Stimulated activated CD4-positive, alpha-beta T cell treated with anti-CD3 and anti-CD28 coated beads, Interleukin-4, amount 100 ng/mL, for 48 hours (primary cell): ENCODE results near the gene DNAJC1.
A peak's percentile ranks its signal among the peaks of the same experiment; 100 is the strongest.
"Not testable (repeated sequence)": the region's sequence is repeated elsewhere in the genome, so short reads cannot be mapped to it uniquely, and the experiment has no call there.

Source experiments
- DNase-seq, 2 donors: peaks; one replicate each; pipeline ENCODE4 v3.0.0-alpha.2; 2020; ENCODE audit warnings: low read depth in 2 of 2

Gene DNAJC1

GRCh38 chr10:21726601-21727225, 276.8 kb downstream of the DNAJC1 start:
- no peak for DNase-seq

GRCh38 chr10:21724687-21725367, 278.7 kb downstream of the DNAJC1 start:
- peak in 1 of 2 donors; percentile 23 for DNase-seq

GRCh38 chr10:21724020-21724589, 279.4 kb downstream of the DNAJC1 start:
- DNase-seq = no peak

GRCh38 chr10:21722209-21722608, 281.3 kb downstream of the DNAJC1 start:
- DNase-seq = no peak

GRCh38 chr10:21721000-21721665, 282.4 kb downstream of the DNAJC1 start:
- no peak for DNase-seq

GRCh38 chr10:21720090-21720489, 283.4 kb downstream of the DNAJC1 start:
- no peak for DNase-seq

GRCh38 chr10:21719502-21719901, 284.0 kb downstream of the DNAJC1 start:
- no peak for DNase-seq

- DNase-seq = not testable (repeated sequence)
Observed at GRCh38 chr10:21717437-21718054, 286.0 kb downstream of the DNAJC1 start.

- DNase-seq = no peak
Observed at GRCh38 chr10:21715531-21716195, 287.9 kb downstream of the DNAJC1 start.

GRCh38 chr10:21712975-21713374, 290.6 kb downstream of the DNAJC1 start:
- no peak for DNase-seq

- no peak for DNase-seq
Observed at GRCh38 chr10:21707498-21707897, 296.0 kb downstream of the DNAJC1 start.
